GM12878 (cell line): ENCODE data around the gene NCF2.

Experiments
- BCL11A ChIP-seq: IDR thresholded peaks from 2 replicates; pipeline ENCODE4 v1.6.1; 2011; ENCODE audit warnings: low read depth, low read length
- BMI1 ChIP-seq: fragments of 450-650 bp; IDR thresholded peaks from 2 replicates; pipeline ENCODE4 v1.6.1; 2016; ENCODE audit warnings: mild to moderate bottlenecking, moderate library complexity, borderline replicate concordance
- EP300 ChIP-seq, 2 experiments: fragments of 150-350 bp in 1 of 2; IDR thresholded peaks; 2 replicates each; pipeline ENCODE4 v1.6.1; 2011 to 2012; ENCODE audit warnings: low read depth in 2 of 2, low read length in 2 of 2, borderline replicate concordance in 1 of 2, improper control_type of control experiment in 1 of 2, inconsistent platforms in 1 of 2; ENCODE audit not compliant: control insufficient read depth in 1 of 2
- EZH2 ChIP-seq: IDR thresholded peaks from 2 replicates; pipeline ENCODE4 v1.6.1; 2012; ENCODE audit warnings: low read depth, mild to moderate bottlenecking, control low read depth, inconsistent platforms, low read length, borderline replicate concordance; ENCODE audit not compliant: control insufficient read depth
- HCFC1 ChIP-seq: fragments of 150-350 bp; IDR thresholded peaks from 2 replicates; pipeline ENCODE4 v1.6.1; 2014; ENCODE audit warnings: low read length
- HDGF ChIP-seq: fragments of 450-650 bp; IDR thresholded peaks from 2 replicates; pipeline ENCODE4 v1.6.1; 2016; ENCODE audit warnings: antibody characterized with exemption
- NBN ChIP-seq: fragments of 450-650 bp; IDR thresholded peaks from 2 replicates; pipeline ENCODE4 v1.6.1; 2016
- NFYB ChIP-seq: IDR thresholded peaks from 2 replicates; pipeline ENCODE4 v1.6.1; 2011; ENCODE audit warnings: low read depth, mild to moderate bottlenecking, low read length, improper control_type of control experiment, moderate library complexity; ENCODE audit not compliant: insufficient read depth
- POLR2AphosphoS5 ChIP-seq: IDR thresholded peaks from 2 replicates; pipeline ENCODE4 v1.6.1; 2011; ENCODE audit warnings: mild to moderate bottlenecking, low read length, inconsistent platforms
- RAD21 ChIP-seq: IDR thresholded peaks from 2 replicates; pipeline ENCODE4 v1.6.1; 2011; ENCODE audit warnings: mild to moderate bottlenecking, low read depth, low read length, moderate library complexity; ENCODE audit not compliant: insufficient read depth
- SUZ12 ChIP-seq: fragments of 200-600 bp; sonication (generic); IDR thresholded peaks from one replicate; pipeline ENCODE4 v1.6.1; 2018; ENCODE audit warnings: antibody characterized with exemption, mild to moderate bottlenecking; ENCODE audit not compliant: unreplicated experiment
- YBX1 ChIP-seq: fragments of 450-650 bp; IDR thresholded peaks from 2 replicates; pipeline ENCODE4 v1.6.1; 2016; ENCODE audit warnings: antibody characterized with exemption
- TF ChIP-seq, protein P1 (sequence below), 3 experiments: IDR thresholded peaks in 2 of 3; conservative IDR thresholded peaks in 1 of 3; 2 replicates each; pipeline ENCODE4 v1.5.1; 2011; ENCODE audit warnings: low read depth in 3 of 3, low read length in 3 of 3, mild to moderate bottlenecking in 3 of 3, control low read depth in 2 of 3, moderate library complexity in 2 of 3, inconsistent platforms in 1 of 3, mixed read lengths in 1 of 3; ENCODE audit not compliant: control insufficient read depth in 2 of 3, insufficient read depth in 1 of 3; ENCODE audit errors: extremely low read depth in 1 of 3
- TF ChIP-seq, protein P2 (sequence below): fragments of 450-650 bp; formaldehyde crosslinking; IDR thresholded peaks from 2 replicates; pipeline ENCODE4 v1.4.0; 2022; ENCODE audit warnings: mild to moderate bottlenecking, moderate library complexity

DNA sequence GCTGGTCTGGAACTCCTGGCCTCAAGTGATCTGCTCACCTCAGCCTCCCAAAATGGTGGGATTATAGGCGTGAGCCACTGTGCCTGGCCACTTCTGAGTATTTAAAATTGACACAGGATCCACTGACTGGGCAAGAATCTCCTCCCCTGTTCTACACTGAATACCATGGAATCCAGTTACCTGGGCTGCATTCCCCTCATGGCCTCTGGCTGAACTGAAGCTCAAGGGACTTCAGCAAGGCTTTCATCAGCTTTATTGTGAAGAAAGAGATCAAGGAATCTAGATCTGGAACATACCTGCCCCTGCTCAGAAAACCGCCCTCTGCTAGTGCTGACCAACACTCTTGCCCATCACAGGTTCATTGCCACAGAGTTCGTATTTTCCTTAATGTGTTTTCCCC, 20.5 kb downstream of the NCF2 start:
- no peak for TF ChIP-seq POLR2AphosphoS5
- TF ChIP-seq, protein P1, sequence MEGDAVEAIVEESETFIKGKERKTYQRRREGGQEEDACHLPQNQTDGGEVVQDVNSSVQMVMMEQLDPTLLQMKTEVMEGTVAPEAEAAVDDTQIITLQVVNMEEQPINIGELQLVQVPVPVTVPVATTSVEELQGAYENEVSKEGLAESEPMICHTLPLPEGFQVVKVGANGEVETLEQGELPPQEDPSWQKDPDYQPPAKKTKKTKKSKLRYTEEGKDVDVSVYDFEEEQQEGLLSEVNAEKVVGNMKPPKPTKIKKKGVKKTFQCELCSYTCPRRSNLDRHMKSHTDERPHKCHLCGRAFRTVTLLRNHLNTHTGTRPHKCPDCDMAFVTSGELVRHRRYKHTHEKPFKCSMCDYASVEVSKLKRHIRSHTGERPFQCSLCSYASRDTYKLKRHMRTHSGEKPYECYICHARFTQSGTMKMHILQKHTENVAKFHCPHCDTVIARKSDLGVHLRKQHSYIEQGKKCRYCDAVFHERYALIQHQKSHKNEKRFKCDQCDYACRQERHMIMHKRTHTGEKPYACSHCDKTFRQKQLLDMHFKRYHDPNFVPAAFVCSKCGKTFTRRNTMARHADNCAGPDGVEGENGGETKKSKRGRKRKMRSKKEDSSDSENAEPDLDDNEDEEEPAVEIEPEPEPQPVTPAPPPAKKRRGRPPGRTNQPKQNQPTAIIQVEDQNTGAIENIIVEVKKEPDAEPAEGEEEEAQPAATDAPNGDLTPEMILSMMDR (IDR thresholded peaks at IDR 0.05 in 2 of 3, conservative IDR thresholded peaks at IDR 0.05 in 1 of 3; ENCODE audit: control insufficient read depth in 2 of 3, extremely low read depth in 1 of 3, insufficient read depth in 1 of 3, low read depth in 3 of 3, low read length in 3 of 3), result no peak
- no peak for TF ChIP-seq BCL11A
- no peak for TF ChIP-seq NFYB
- no peak for TF ChIP-seq EZH2
- TF ChIP-seq, protein P2, sequence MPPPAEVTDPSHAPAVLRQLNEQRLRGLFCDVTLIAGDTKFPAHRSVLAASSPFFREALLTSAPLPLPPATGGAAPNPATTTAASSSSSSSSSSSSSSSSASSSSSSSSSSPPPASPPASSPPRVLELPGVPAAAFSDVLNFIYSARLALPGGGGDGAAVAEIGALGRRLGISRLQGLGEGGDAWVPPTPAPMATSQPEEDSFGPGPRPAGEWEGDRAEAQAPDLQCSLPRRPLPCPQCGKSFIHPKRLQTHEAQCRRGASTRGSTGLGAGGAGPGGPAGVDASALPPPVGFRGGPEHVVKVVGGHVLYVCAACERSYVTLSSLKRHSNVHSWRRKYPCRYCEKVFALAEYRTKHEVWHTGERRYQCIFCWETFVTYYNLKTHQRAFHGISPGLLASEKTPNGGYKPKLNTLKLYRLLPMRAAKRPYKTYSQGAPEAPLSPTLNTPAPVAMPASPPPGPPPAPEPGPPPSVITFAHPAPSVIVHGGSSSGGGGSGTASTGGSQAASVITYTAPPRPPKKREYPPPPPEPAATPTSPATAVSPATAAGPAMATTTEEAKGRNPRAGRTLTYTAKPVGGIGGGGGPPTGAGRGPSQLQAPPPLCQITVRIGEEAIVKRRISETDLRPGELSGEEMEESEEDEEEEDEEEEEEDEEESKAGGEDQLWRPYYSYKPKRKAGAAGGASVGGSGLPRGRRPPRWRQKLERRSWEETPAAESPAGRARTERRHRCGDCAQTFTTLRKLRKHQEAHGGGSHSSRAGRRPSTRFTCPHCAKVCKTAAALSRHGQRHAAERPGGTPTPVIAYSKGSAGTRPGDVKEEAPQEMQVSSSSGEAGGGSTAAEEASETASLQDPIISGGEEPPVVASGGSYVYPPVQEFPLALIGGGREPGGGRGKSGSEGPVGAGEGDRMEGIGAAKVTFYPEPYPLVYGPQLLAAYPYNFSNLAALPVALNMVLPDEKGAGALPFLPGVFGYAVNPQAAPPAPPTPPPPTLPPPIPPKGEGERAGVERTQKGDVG (CRISPR knock-in tag), result no peak
- TF ChIP-seq EP300 (IDR thresholded peaks at IDR 0.05; ENCODE audit: borderline replicate concordance in 1 of 2, control insufficient read depth in 1 of 2, low read depth in 2 of 2, low read length in 2 of 2), result no peak
- no peak for TF ChIP-seq YBX1
- TF ChIP-seq SUZ12, result no peak
- TF ChIP-seq NBN, result no peak
- TF ChIP-seq HDGF, result no peak
- no peak for TF ChIP-seq BMI1
- TF ChIP-seq RAD21, result no peak
- TF ChIP-seq HCFC1, result no peak
